Activated CD8-positive, alpha-beta T cell treated with anti-CD3 and anti-CD28 coated beads, Interleukin-2, amount 10 ng/mL, durations not matched to agents 7 days and 5 days (primary cell): Measurements from ENCODE around the gene SLC35D3. TPM values are rescaled to one million over a fixed set of nuclear protein-coding genes. Genes with fewer than 3 reads are reported as not detected.
"Not testable (repeated sequence)": the region's sequence is repeated elsewhere in the genome, so short reads cannot be mapped to it uniquely, and the experiment has no call there.

Experiments used
- ATAC-seq: fragments of 150-1000 bp; cut with Tn5 transposase; one replicate; pipeline ENCODE4 v1.10.0; 2021; ENCODE audit warnings: moderate library complexity
- CTCF ChIA-PET: fragments of 350-600 bp; sonication (Branson Sonifier 250); formaldehyde crosslinking; loops from one replicate; lab custom pipeline; 2021; ENCODE audit warnings: antibody characterized with exemption; lab: Charles Lee
- POLR2A ChIA-PET: fragments of 350-600 bp; sonication (Branson Sonifier 250); formaldehyde crosslinking; loops from one replicate; lab custom pipeline; 2021; ENCODE audit warnings: antibody characterized with exemption; lab: Charles Lee
- DNase-seq: peaks from one replicate; pipeline ENCODE4 v3.0.0-alpha.2; 2020
- H3K27ac Mint-ChIP-seq: one replicate; pipeline ENCODE4 v1.8.0; 2021; ENCODE audit warnings: mild to moderate bottlenecking, mixed read lengths
- H3K27me3 Mint-ChIP-seq: one replicate; pipeline ENCODE4 v1.8.0; 2021; ENCODE audit warnings: low read depth, mixed read lengths
- H3K36me3 Mint-ChIP-seq: one replicate; pipeline ENCODE4 v1.8.0; 2021; ENCODE audit warnings: low read depth, mixed read lengths
- H3K4me1 Mint-ChIP-seq: one replicate; pipeline ENCODE4 v1.8.0; 2021; ENCODE audit warnings: low read depth, mixed read lengths
- H3K4me3 Mint-ChIP-seq: one replicate; pipeline ENCODE4 v1.8.0; 2021; ENCODE audit warnings: mild to moderate bottlenecking, mixed read lengths
- H3K9me3 Mint-ChIP-seq: one replicate; pipeline ENCODE4 v1.8.0; 2022; ENCODE audit warnings: mixed read lengths; ENCODE audit not compliant: insufficient read depth
- total RNA-seq, 2 experiments: library from RNA; stranded (reverse); gene quantifications; one replicate each; pipeline ENCODE4 v1.2.3, GENCODE V29; 2021

SLC35D3 gene
- total RNA-seq, 2 experiments from 2014 or later = not detected

- CTCF ChIA-PET = interaction anchor here (1.1 kb wide), 1 partner anchor 9 kb away, joined by 3 read pairs; no protein-coding TSS in a partner anchor
- ATAC-seq = no peak
Observed at GRCh38 chr6:136958168-136958567, 36.1 kb downstream of the SLC35D3 start.

GRCh38 chr6:136959471-136959891 lies 37.4 kb downstream of the SLC35D3 start:
- Mint-ChIP-seq H3K9me3 (no peaks in the 10 kb centered on the region), H3K4me1 (peaks cover 7% of the 10 kb centered on the region), H3K4me3 (no peak overlapping the region), H3K27ac (no peak overlapping the region), H3K36me3 (no peaks in the 10 kb centered on the region), H3K27me3 (peaks cover 25% of the 10 kb centered on the region)
- ChIA-PET CTCF (no interaction called here), POLR2A (interaction anchor here (0.6 kb wide), 1 partner anchor 457 kb away, joined by 3 read pairs; no protein-coding TSS in a partner anchor)
- DNase-seq (no peak), ATAC-seq (no peak)

More at GRCh38 chr6:136958168-136958567, 36.1 kb downstream of the SLC35D3 start:
- Mint-ChIP-seq H3K27ac (no peak overlapping the region), H3K27me3 (peaks cover 23% of the 10 kb centered on the region), H3K36me3 (no peaks in the 10 kb centered on the region), H3K9me3 (no peaks in the 10 kb centered on the region), H3K4me1 (peaks cover 7% of the 10 kb centered on the region), H3K4me3 (no peak overlapping the region)
- POLR2A ChIA-PET = no interaction called here
- DNase-seq = no peak

GRCh38 chr6:136959935-136960334 lies 37.8 kb downstream of the SLC35D3 start:
- H3K4me1 Mint-ChIP-seq, ATAC-seq, CTCF ChIA-PET, POLR2A ChIA-PET, H3K36me3 Mint-ChIP-seq, H3K4me3 Mint-ChIP-seq, H3K27ac Mint-ChIP-seq, DNase-seq, H3K9me3 Mint-ChIP-seq: not testable (repeated sequence)
- H3K27me3 Mint-ChIP-seq = peaks cover 25% of the 10 kb centered on the region

- DNase-seq (no peak), ATAC-seq (no peak)
- no peaks in the 10 kb centered on the region for H3K9me3 Mint-ChIP-seq
- H3K27ac Mint-ChIP-seq = no peak overlapping the region
- peaks cover 7% of the 10 kb centered on the region for H3K4me1 Mint-ChIP-seq
- CTCF ChIA-PET = no interaction called here
- no peak overlapping the region for H3K4me3 Mint-ChIP-seq
- peaks cover 24% of the 10 kb centered on the region for H3K27me3 Mint-ChIP-seq
- no peaks in the 10 kb centered on the region for H3K36me3 Mint-ChIP-seq
- POLR2A ChIA-PET = no interaction called here
Observed at GRCh38 chr6:136960781-136961180, 38.7 kb downstream of the SLC35D3 start.

- Mint-ChIP-seq H3K9me3 (no peaks in the 10 kb centered on the region), H3K36me3 (no peaks in the 10 kb centered on the region), H3K27ac (no peak overlapping the region), H3K27me3 (peaks cover 31% of the 10 kb centered on the region), H3K4me1 (peaks cover 4% of the 10 kb centered on the region), H3K4me3 (no peak overlapping the region)
- no peak for DNase-seq
- no peak for ATAC-seq
- ChIA-PET CTCF (no interaction called here), POLR2A (no interaction called here)
Observed at GRCh38 chr6:136961848-136962247, 39.7 kb downstream of the SLC35D3 start.

- Mint-ChIP-seq H3K4me1 (no peaks in the 10 kb centered on the region), H3K4me3 (no peak overlapping the region), H3K9me3 (no peaks in the 10 kb centered on the region), H3K27ac (no peak overlapping the region), H3K27me3 (peaks cover 34% of the 10 kb centered on the region), H3K36me3 (no peaks in the 10 kb centered on the region)
- CTCF ChIA-PET = no interaction called here
- POLR2A ChIA-PET = no interaction called here
- ATAC-seq (no peak), DNase-seq (no peak)
Observed at GRCh38 chr6:136962661-136963060, 40.6 kb downstream of the SLC35D3 start.

- ATAC-seq = no peak
- no peaks in the 10 kb centered on the region for H3K36me3 Mint-ChIP-seq
- CTCF ChIA-PET = no interaction called here
- H3K27me3 Mint-ChIP-seq = peaks cover 36% of the 10 kb centered on the region
- DNase-seq = no peak
- H3K4me1 Mint-ChIP-seq = no peaks in the 10 kb centered on the region
- no peaks in the 10 kb centered on the region for H3K9me3 Mint-ChIP-seq
- H3K4me3 Mint-ChIP-seq = no peak overlapping the region
- H3K27ac Mint-ChIP-seq = no peak overlapping the region
- POLR2A ChIA-PET = no interaction called here
Observed at GRCh38 chr6:136963259-136963658, 41.2 kb downstream of the SLC35D3 start.

- no peak for DNase-seq
- Mint-ChIP-seq H3K27ac (no peak overlapping the region), H3K4me1 (no peaks in the 10 kb centered on the region), H3K4me3 (no peak overlapping the region), H3K9me3 (no peaks in the 10 kb centered on the region), H3K36me3 (no peaks in the 10 kb centered on the region), H3K27me3 (peaks cover 39% of the 10 kb centered on the region)
- ChIA-PET CTCF (interaction anchor here (1.3 kb wide), 1 partner anchor 112 kb away, joined by 3 read pairs; no protein-coding TSS in a partner anchor), POLR2A (no interaction called here)
- no peak for ATAC-seq
Observed at GRCh38 chr6:136964398-136964797, 42.3 kb downstream of the SLC35D3 start.

- Mint-ChIP-seq H3K36me3 (no peaks in the 10 kb centered on the region), H3K27me3 (peaks cover 44% of the 10 kb centered on the region), H3K27ac (no peak overlapping the region), H3K4me3 (no peak overlapping the region), H3K9me3 (no peaks in the 10 kb centered on the region), H3K4me1 (no peaks in the 10 kb centered on the region)
- ChIA-PET POLR2A (no interaction called here), CTCF (interaction anchor here (0.6 to 1.6 kb wide), 2 partner anchors 59 to 348 kb away, joined by 3 to 4 read pairs; no protein-coding TSS in a partner anchor)
- ATAC-seq (peak; percentile 93), DNase-seq (peak; percentile 77)
Observed at GRCh38 chr6:136967876-136968752, 46.0 kb downstream of the SLC35D3 start.

GRCh38 chr6:136968837-136969236 lies 46.7 kb downstream of the SLC35D3 start:
- no peak for DNase-seq
- CTCF ChIA-PET = interaction anchor here (0.6 kb wide), 1 partner anchor 59 kb away, joined by 3 read pairs; no protein-coding TSS in a partner anchor
- Mint-ChIP-seq H3K4me3 (no peak overlapping the region), H3K36me3 (no peaks in the 10 kb centered on the region), H3K4me1 (no peaks in the 10 kb centered on the region), H3K27me3 (peaks cover 44% of the 10 kb centered on the region), H3K9me3 (no peaks in the 10 kb centered on the region), H3K27ac (no peak overlapping the region)
- POLR2A ChIA-PET = no interaction called here
- ATAC-seq = no peak

- no peak overlapping the region for H3K27ac Mint-ChIP-seq
- CTCF ChIA-PET = no interaction called here
- peaks cover 44% of the 10 kb centered on the region for H3K27me3 Mint-ChIP-seq
- no peaks in the 10 kb centered on the region for H3K9me3 Mint-ChIP-seq
- no peak overlapping the region for H3K4me3 Mint-ChIP-seq
- DNase-seq (no peak), ATAC-seq (no peak)
- POLR2A ChIA-PET = no interaction called here
- H3K36me3 Mint-ChIP-seq = no peaks in the 10 kb centered on the region
- H3K4me1 Mint-ChIP-seq = no peaks in the 10 kb centered on the region
Observed at GRCh38 chr6:136969433-136969832, 47.3 kb downstream of the SLC35D3 start.

- no peaks in the 10 kb centered on the region for H3K4me1 Mint-ChIP-seq
- H3K27me3 Mint-ChIP-seq = peaks cover 42% of the 10 kb centered on the region
- no peak for DNase-seq
- ChIA-PET CTCF (interaction anchor here (2.1 kb wide), 1 partner anchor 10 kb away, joined by 7 read pairs; no protein-coding TSS in a partner anchor), POLR2A (interaction anchor here (0.6 kb wide), 1 partner anchor 98 kb away, joined by 3 read pairs; no protein-coding TSS in a partner anchor)
- H3K36me3 Mint-ChIP-seq = no peaks in the 10 kb centered on the region
- ATAC-seq = no peak
- no peaks in the 10 kb centered on the region for H3K9me3 Mint-ChIP-seq
- no peak overlapping the region for H3K4me3 Mint-ChIP-seq
- H3K27ac Mint-ChIP-seq = no peak overlapping the region
Observed at GRCh38 chr6:136969930-136970329, 47.8 kb downstream of the SLC35D3 start.
